Astrocyte (in vitro differentiated cells and primary cell): ENCODE measurements around the gene ODF4. TPM values are rescaled to one million over a fixed set of nuclear protein-coding genes. Genes with fewer than 3 reads are reported as not detected.

Experiments used
- DNase-seq: peaks from one replicate; pipeline ENCODE4 v3.0.0-alpha.2; 2010; ENCODE audit warnings: low read depth
- FAIRE-seq: peaks from 2 replicates; lab custom pipeline; 2011; peaks lifted over from hg19 to GRCh38; lab: Jason Lieb, UNC
- H2AFZ ChIP-seq: 2 replicates; pipeline ENCODE4 v1.6.0; 2012; ENCODE audit warnings: low read depth, low read length, inconsistent platforms
- H3K27ac ChIP-seq: 2 replicates; pipeline ENCODE4 v1.5.1; 2011; ENCODE audit warnings: low read depth, low read length, inconsistent platforms
- H3K27me3 ChIP-seq: 2 replicates; pipeline ENCODE4 v1.6.0; 2011; ENCODE audit warnings: low read length, inconsistent platforms; ENCODE audit not compliant: insufficient read depth
- H3K36me3 ChIP-seq: 2 replicates; pipeline ENCODE4 v1.5.1; 2011; ENCODE audit warnings: low read length, inconsistent platforms; ENCODE audit not compliant: insufficient read depth
- H3K4me1 ChIP-seq: 2 replicates; pipeline ENCODE4 v1.5.1; 2011; ENCODE audit warnings: low read length, inconsistent platforms; ENCODE audit not compliant: insufficient read depth
- H3K4me2 ChIP-seq: 2 replicates; pipeline ENCODE4 v1.6.0; 2012; ENCODE audit warnings: low read length, inconsistent platforms
- H3K4me3 ChIP-seq: 2 replicates; pipeline ENCODE4 v1.5.1; 2011; ENCODE audit warnings: low read depth, mild to moderate bottlenecking, low read length, inconsistent platforms; ENCODE audit not compliant: insufficient read depth
- H3K79me2 ChIP-seq: 2 replicates; pipeline ENCODE4 v1.6.0; 2012; ENCODE audit warnings: mild to moderate bottlenecking, low read length, inconsistent platforms; ENCODE audit not compliant: insufficient read depth
- H3K9ac ChIP-seq: 2 replicates; pipeline ENCODE4 v1.6.0; 2012; ENCODE audit warnings: mild to moderate bottlenecking, low read length, inconsistent platforms
- H3K9me3 ChIP-seq: 2 replicates; pipeline ENCODE4 v1.5.1; 2012; ENCODE audit warnings: low read depth, mild to moderate bottlenecking, low read length, inconsistent platforms; ENCODE audit not compliant: insufficient read depth
- H4K20me1 ChIP-seq: 2 replicates; pipeline ENCODE4 v1.6.0; 2012; ENCODE audit warnings: low read length, inconsistent platforms; ENCODE audit not compliant: insufficient read depth
- H3K27ac Mint-ChIP-seq: one replicate; pipeline ENCODE4 v1.8.0; 2021; ENCODE audit warnings: mild to moderate bottlenecking, mixed read lengths; ENCODE audit not compliant: unreplicated experiment
- H3K27me3 Mint-ChIP-seq: one replicate; pipeline ENCODE4 v1.8.0; 2021; ENCODE audit warnings: low read depth, mixed read lengths; ENCODE audit not compliant: unreplicated experiment
- H3K36me3 Mint-ChIP-seq: one replicate; pipeline ENCODE4 v1.8.0; 2021; ENCODE audit warnings: low read depth, mixed read lengths; ENCODE audit not compliant: unreplicated experiment
- H3K4me1 Mint-ChIP-seq: one replicate; pipeline ENCODE4 v1.8.0; 2021; ENCODE audit warnings: low read depth, mixed read lengths; ENCODE audit not compliant: unreplicated experiment
- H3K4me3 Mint-ChIP-seq: one replicate; pipeline ENCODE4 v1.8.0; 2021; ENCODE audit warnings: mild to moderate bottlenecking, moderate library complexity, mixed read lengths; ENCODE audit not compliant: unreplicated experiment
- H3K9me3 Mint-ChIP-seq: one replicate; pipeline ENCODE4 v1.8.0; 2021; ENCODE audit warnings: mild to moderate bottlenecking, mixed read lengths; ENCODE audit not compliant: unreplicated experiment
- EZH2 ChIP-seq: IDR thresholded peaks from 2 replicates; pipeline ENCODE4 v1.6.1; 2012; ENCODE audit warnings: mild to moderate bottlenecking, low read length, inconsistent platforms; ENCODE audit not compliant: insufficient read depth
- total RNA-seq: library from RNA; stranded (reverse); gene quantifications from 2 replicates; pipeline ENCODE4 v1.2.1, GENCODE V29; 2021
- TF ChIP-seq, protein P1 (sequence below): IDR thresholded peaks from 2 replicates; pipeline ENCODE4 v1.5.1; 2011; ENCODE audit warnings: low read depth, mild to moderate bottlenecking, inconsistent platforms, low read length, moderate library complexity; ENCODE audit not compliant: insufficient read depth

The ODF4 gene
- total RNA-seq, 1 donor from 2014 or later = not detected

- peaks cover 36% of the 10 kb centered on the region for H3K27me3 Mint-ChIP-seq
- no peak for DNase-seq
- FAIRE-seq = no peak
Observed at GRCh38 chr17:8320990-8321389, 18.6 kb upstream of the ODF4 start.

DNA sequence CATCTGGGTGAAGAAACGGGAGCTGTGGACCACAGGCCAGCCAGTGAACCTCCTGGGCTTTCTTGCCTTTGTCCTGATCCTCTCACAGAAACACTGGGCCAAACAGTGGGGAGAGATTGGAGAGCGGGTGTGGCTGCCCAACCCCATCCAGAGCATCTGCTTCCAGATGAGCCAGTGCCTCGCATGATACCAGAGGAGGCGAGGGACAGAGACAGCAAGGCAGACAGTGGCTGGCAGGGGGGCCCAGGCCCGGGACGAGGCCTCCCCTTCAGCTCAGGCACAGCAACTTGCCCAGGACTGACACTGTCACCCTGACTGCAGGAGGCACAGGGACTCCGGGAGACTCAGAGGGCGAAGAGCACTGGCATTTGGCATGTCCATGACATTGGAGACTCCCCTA lies 17.6 kb upstream of the ODF4 start:
- H3K4me3 Mint-ChIP-seq = no peak overlapping the region
- no peaks in the 10 kb centered on the region for H3K9me3 ChIP-seq
- H3K27ac ChIP-seq = no peak overlapping the region
- H3K4me3 ChIP-seq = no peak overlapping the region
- no peak overlapping the region for H3K27ac Mint-ChIP-seq
- no peaks in the 10 kb centered on the region for H3K36me3 Mint-ChIP-seq
- TF ChIP-seq EZH2 = no peak
- TF ChIP-seq, protein P1, sequence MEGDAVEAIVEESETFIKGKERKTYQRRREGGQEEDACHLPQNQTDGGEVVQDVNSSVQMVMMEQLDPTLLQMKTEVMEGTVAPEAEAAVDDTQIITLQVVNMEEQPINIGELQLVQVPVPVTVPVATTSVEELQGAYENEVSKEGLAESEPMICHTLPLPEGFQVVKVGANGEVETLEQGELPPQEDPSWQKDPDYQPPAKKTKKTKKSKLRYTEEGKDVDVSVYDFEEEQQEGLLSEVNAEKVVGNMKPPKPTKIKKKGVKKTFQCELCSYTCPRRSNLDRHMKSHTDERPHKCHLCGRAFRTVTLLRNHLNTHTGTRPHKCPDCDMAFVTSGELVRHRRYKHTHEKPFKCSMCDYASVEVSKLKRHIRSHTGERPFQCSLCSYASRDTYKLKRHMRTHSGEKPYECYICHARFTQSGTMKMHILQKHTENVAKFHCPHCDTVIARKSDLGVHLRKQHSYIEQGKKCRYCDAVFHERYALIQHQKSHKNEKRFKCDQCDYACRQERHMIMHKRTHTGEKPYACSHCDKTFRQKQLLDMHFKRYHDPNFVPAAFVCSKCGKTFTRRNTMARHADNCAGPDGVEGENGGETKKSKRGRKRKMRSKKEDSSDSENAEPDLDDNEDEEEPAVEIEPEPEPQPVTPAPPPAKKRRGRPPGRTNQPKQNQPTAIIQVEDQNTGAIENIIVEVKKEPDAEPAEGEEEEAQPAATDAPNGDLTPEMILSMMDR = no peak
- no peaks in the 10 kb centered on the region for H3K9me3 Mint-ChIP-seq
- no peak for FAIRE-seq
- H3K79me2 ChIP-seq = no peaks in the 10 kb centered on the region
- H3K27me3 ChIP-seq = peaks cover 8% of the 10 kb centered on the region
- no peaks in the 10 kb centered on the region for H4K20me1 ChIP-seq
- DNase-seq = no peak
- no peaks in the 10 kb centered on the region for H3K36me3 ChIP-seq
- no peak overlapping the region for H3K4me2 ChIP-seq
- H2AFZ ChIP-seq = no peak overlapping the region
- H3K27me3 Mint-ChIP-seq = peaks cover 27% of the 10 kb centered on the region
- no peak overlapping the region for H3K9ac ChIP-seq
- peaks cover 4% of the 10 kb centered on the region for H3K4me1 ChIP-seq
- H3K4me1 Mint-ChIP-seq = no peaks in the 10 kb centered on the region

More at GRCh38 chr17:8320990-8321389, 18.6 kb upstream of the ODF4 start:
- Histone ChIP-seq H3K4me3 (no peak overlapping the region), H3K4me2 (no peak overlapping the region), H3K36me3 (no peaks in the 10 kb centered on the region), H3K79me2 (no peaks in the 10 kb centered on the region), H3K27ac (no peak overlapping the region), H3K27me3 (peaks cover 15% of the 10 kb centered on the region), H2AFZ (no peak overlapping the region), H3K9ac (no peak overlapping the region), H3K9me3 (no peaks in the 10 kb centered on the region), H4K20me1 (no peaks in the 10 kb centered on the region), H3K4me1 (no peaks in the 10 kb centered on the region)
- no peak overlapping the region for H3K4me3 Mint-ChIP-seq
- H3K36me3 Mint-ChIP-seq = no peaks in the 10 kb centered on the region
- TF ChIP-seq EZH2 = no peak
- TF ChIP-seq, protein P1 = no peak
- H3K9me3 Mint-ChIP-seq = no peaks in the 10 kb centered on the region
- peaks cover under 1% of the 10 kb centered on the region for H3K4me1 Mint-ChIP-seq
- H3K27ac Mint-ChIP-seq = no peak overlapping the region

DNA sequence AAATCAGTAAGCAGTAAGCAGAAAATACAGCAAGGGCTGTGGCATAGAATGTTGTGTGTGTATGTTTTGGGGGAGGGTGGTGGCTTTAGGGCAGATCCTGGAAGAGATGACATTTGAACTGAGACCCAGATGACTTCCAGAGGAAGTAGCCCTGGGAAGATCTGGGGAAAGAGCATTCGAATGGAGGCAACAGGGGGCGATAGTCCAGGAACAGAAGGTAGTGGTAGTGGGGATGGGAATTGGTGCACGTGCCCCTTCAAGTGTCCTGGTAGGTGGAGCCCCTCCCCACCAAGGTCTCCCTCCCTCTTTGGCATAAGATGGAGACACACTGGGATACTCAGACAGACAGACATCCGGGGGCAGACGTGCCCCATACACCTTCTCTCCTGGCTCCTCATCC lies 15.5 kb upstream of the ODF4 start:
- H3K36me3 Mint-ChIP-seq = no peaks in the 10 kb centered on the region
- H4K20me1 ChIP-seq = no peaks in the 10 kb centered on the region
- no peak overlapping the region for H3K4me2 ChIP-seq
- no peak overlapping the region for H2AFZ ChIP-seq
- no peaks in the 10 kb centered on the region for H3K27me3 ChIP-seq
- no peak for TF ChIP-seq EZH2
- TF ChIP-seq, protein P1 = no peak
- no peaks in the 10 kb centered on the region for H3K9me3 Mint-ChIP-seq
- H3K9me3 ChIP-seq = no peaks in the 10 kb centered on the region
- H3K36me3 ChIP-seq = no peaks in the 10 kb centered on the region
- DNase-seq (no peak), FAIRE-seq (no peak)
- no peak overlapping the region for H3K27ac ChIP-seq
- H3K79me2 ChIP-seq = no peaks in the 10 kb centered on the region
- no peak overlapping the region for H3K4me3 Mint-ChIP-seq
- H3K4me1 Mint-ChIP-seq = no peaks in the 10 kb centered on the region
- no peak overlapping the region for H3K4me3 ChIP-seq
- H3K4me1 ChIP-seq = peaks cover 4% of the 10 kb centered on the region
- H3K9ac ChIP-seq = no peak overlapping the region
- H3K27me3 Mint-ChIP-seq = peaks cover 21% of the 10 kb centered on the region
- no peak overlapping the region for H3K27ac Mint-ChIP-seq
